Mammary epithelial cell (primary cell): ENCODE results near the gene ATP11A.
"Not testable (repeated sequence)": the region's sequence is repeated elsewhere in the genome, so short reads cannot be mapped to it uniquely, and the experiment has no call there.

Source experiments
- CTCF ChIP-seq, 2 donors: IDR thresholded peaks in 1 of 2; conservative IDR thresholded peaks in 1 of 2; 2 replicates each; pipeline ENCODE4 v1.5.1; 2011 to 2012; ENCODE audit warnings: inconsistent platforms in 2 of 2, low read length in 2 of 2, mild to moderate bottlenecking in 2 of 2, control low read depth in 1 of 2, low read depth in 1 of 2; ENCODE audit not compliant: insufficient read depth in 1 of 2; ENCODE audit errors: extremely low read depth in 1 of 2
- EZH2 ChIP-seq: IDR thresholded peaks from 2 replicates; pipeline ENCODE4 v1.6.1; 2012; ENCODE audit warnings: low read length, inconsistent platforms, borderline replicate concordance

DNA sequence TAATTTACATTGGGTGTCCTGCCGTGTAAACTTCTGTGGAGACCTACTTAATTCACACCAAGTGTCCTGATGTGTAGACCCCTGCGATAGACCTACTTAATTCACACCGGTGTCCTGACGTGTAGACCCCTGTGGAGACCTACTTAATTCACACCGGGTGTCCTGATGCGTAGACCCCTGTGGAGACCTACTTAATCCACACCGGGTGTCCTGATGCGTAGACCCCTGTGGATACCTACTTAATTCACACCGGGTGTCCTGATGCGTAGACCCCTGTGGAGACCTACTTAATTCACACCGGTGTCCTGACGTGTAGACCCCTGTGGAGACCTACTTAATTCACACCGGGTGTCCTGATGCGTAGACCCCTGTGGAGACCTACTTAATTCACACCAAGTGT is 97.0 kb downstream of the ATP11A start:
- not testable (repeated sequence) for TF ChIP-seq CTCF (conservative IDR thresholded peaks at IDR 0.05 in 1 of 2, IDR thresholded peaks at IDR 0.05 in 1 of 2; ENCODE audit: extremely low read depth in 1 of 2, insufficient read depth in 1 of 2, low read depth in 1 of 2, low read length in 2 of 2); EZH2
